ENCODE data around the gene ZBTB8A.

- TF ChIP-seq CSRNP3 (CRISPR knock-in tag; IDR thresholded peaks at IDR 0.05) (peak; percentile 19; the same call in 1 of the 2 replicates), POU6F1 (CRISPR knock-in tag; IDR thresholded peaks at IDR 0.05; ENCODE audit: borderline replicate concordance, low read depth) (no peak), OSR1 (CRISPR knock-in tag; IDR thresholded peaks at IDR 0.05) (no peak), ZFP3 (CRISPR knock-in tag; IDR thresholded peaks at IDR 0.05) (0 out of 2 replicates have a peak, but pooled peaks have one; percentile 14)
These were observed 73.1 kb downstream of the ZBTB8A start for GRCh38 chr1:32612189-32612881.

All from SK-N-SH treated with all-trans-retinoic acid at 6 μM for 48 hours (cell line).